Tibial nerve (tissue), 4 donors: Measurements from ENCODE around the gene SPDYE1. TPM values are rescaled to one million over a fixed set of nuclear protein-coding genes. Genes with fewer than 3 reads are reported as not detected.

Source experiments
- DNase-seq, 2 donors: peaks; one replicate each; pipeline ENCODE4 v3.0.0-alpha.2; 2019; ENCODE audit warnings: low spot score in 2 of 2
- H3K27ac ChIP-seq, 4 donors: fragments of 200-600 bp; sonication (generic) in 3 of 4; one replicate each; pipeline ENCODE4 v1.5.1; 2017 to 2019; ENCODE audit warnings: mild to moderate bottlenecking in 1 of 4
- H3K27me3 ChIP-seq, 2 donors: fragments of 200-600 bp; sonication (generic) in 1 of 2; one replicate each; pipeline versions ENCODE4 v1.5.1 to v1.6.0; 2017 to 2019
- H3K36me3 ChIP-seq, 3 donors: fragments of 200-600 bp; sonication (generic); one replicate each; pipeline ENCODE4 v1.5.1; 2018 to 2019
- H3K4me1 ChIP-seq, 4 donors: fragments of 200-600 bp; sonication (generic) in 3 of 4; one replicate each; pipeline ENCODE4 v1.5.1; 2017 to 2019
- H3K4me3 ChIP-seq, 4 donors: fragments of 200-600 bp; sonication (generic) in 3 of 4; one replicate each; pipeline ENCODE4 v1.5.1; 2017 to 2019; ENCODE audit warnings: mild to moderate bottlenecking in 1 of 4, moderate library complexity in 1 of 4
- H3K9me3 ChIP-seq, 4 donors: fragments of 200-600 bp; sonication (generic) in 3 of 4; one replicate each; pipeline ENCODE4 v1.5.1; 2017 to 2019
- EP300 ChIP-seq, 2 donors: sonication (generic); formaldehyde crosslinking; IDR thresholded peaks; one replicate each; pipeline ENCODE4 v1.6.1; 2017; ENCODE audit warnings: antibody characterized with exemption in 2 of 2, mild to moderate bottlenecking in 1 of 2
- POLR2A ChIP-seq, 2 donors: fragments of 450-650 bp; IDR thresholded peaks; one replicate each; pipeline ENCODE4 v1.6.1; 2017; ENCODE audit warnings: antibody characterized with exemption in 2 of 2, mild to moderate bottlenecking in 2 of 2, moderate library complexity in 2 of 2
- WGBS, 2 donors: methylation state at CpG; one replicate each; pipeline ENCODE4 v1.1.5; 2018; 5-methylcytosine and 5-hydroxymethylcytosine counted together
- total RNA-seq, 4 donors: library from RNA; depleted of rRNA; stranded (reverse); fragments of >200 nt; gene quantifications; one replicate each; pipeline ENCODE4 v1.1.0, GENCODE V29; 2016
- TF ChIP-seq, protein P1 (sequence below), 5 experiments: fragments of 200-600 bp in 3 of 5; fragments of 450-650 bp in 2 of 5; sonication (generic) in 3 of 5; IDR thresholded peaks; one replicate each; pipeline ENCODE4 v1.5.1; 2016 to 2019; ENCODE audit warnings: antibody characterized with exemption in 5 of 5, mild to moderate bottlenecking in 3 of 5, moderate library complexity in 2 of 5

The SPDYE1 gene
- total RNA-seq, 4 donors from 2014 or later, result not detected

DNA sequence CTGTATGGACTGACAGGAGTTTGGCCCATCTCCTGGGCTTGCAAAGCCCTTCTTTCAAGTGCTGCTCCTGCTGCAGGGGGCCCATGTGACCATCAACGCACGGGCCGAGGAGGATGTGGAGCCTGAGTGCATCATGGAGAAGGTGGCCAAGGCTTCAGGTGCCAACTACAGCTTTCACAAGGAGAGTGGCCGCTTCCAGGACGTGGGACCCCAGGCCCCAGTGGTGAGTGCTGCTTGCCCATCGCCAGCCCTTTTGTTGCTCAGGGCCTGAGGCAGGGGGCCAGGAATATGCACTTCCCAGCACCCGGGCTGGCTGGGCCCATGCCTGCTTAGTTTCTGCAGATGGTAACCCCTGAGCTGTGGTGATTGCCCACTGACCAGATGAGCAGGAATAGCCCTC lies 59.0 kb downstream of the SPDYE1 start:
- TF ChIP-seq POLR2A (IDR thresholded peaks at IDR 0.05), result no peak
- TF ChIP-seq, protein P1, sequence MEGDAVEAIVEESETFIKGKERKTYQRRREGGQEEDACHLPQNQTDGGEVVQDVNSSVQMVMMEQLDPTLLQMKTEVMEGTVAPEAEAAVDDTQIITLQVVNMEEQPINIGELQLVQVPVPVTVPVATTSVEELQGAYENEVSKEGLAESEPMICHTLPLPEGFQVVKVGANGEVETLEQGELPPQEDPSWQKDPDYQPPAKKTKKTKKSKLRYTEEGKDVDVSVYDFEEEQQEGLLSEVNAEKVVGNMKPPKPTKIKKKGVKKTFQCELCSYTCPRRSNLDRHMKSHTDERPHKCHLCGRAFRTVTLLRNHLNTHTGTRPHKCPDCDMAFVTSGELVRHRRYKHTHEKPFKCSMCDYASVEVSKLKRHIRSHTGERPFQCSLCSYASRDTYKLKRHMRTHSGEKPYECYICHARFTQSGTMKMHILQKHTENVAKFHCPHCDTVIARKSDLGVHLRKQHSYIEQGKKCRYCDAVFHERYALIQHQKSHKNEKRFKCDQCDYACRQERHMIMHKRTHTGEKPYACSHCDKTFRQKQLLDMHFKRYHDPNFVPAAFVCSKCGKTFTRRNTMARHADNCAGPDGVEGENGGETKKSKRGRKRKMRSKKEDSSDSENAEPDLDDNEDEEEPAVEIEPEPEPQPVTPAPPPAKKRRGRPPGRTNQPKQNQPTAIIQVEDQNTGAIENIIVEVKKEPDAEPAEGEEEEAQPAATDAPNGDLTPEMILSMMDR (IDR thresholded peaks at IDR 0.05), result no peak
- no peak for TF ChIP-seq EP300 (IDR thresholded peaks at IDR 0.05)
- H3K4me1 ChIP-seq, result no peaks in the 10 kb centered on the region
- no peaks in the 10 kb centered on the region for H3K27me3 ChIP-seq
- H3K4me3 ChIP-seq, result no peak overlapping the region
- H3K9me3 ChIP-seq, result no peaks in the 10 kb centered on the region
- peaks cover 12 to 100% (median 50%) of the 10 kb centered on the region in 3 donors for H3K36me3 ChIP-seq
- no peak for DNase-seq
- H3K27ac ChIP-seq, result no peak overlapping the region
- WGBS, 2 donors, result 94 to 96% methylated on average over 3 to 6 of the region's 7 CpGs

DNA sequence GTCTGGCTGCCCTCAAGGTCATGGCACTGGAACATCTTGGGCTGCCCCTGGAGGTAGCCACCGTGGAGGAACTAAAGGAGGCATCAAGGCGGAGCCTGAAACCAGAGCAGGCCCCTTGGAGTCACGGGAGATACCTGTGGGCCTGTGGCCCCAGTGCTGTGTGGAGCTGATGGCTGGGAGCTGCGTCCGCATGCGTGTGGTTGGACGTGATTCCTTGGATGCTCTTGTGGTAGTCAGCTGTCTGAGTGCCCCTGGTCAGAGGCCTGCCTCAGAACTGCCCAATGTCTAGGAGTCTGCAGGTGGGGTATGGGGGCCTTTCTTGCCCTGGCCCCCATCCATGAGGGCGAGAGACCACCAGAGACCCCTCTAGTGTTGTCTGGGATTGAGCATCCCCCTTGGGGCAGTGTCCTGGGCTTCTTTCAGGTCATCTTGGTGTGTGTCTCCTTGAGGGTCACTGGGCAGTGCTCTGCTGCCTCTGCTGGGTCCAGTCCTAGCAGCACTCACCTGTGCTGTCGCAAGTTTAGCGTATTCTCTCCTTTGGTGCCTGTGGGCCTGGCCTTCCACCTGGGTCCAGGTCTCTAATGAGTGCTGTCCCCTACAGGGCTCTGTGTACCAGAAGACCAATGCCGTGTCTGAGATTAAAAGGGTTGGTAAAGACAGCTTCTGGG lies 59.6 kb downstream of the SPDYE1 start:
- peaks cover 8 to 100% (median 46%) of the 10 kb centered on the region in 3 donors for H3K36me3 ChIP-seq
- H3K27ac ChIP-seq, result no peak overlapping the region
- no peaks in the 10 kb centered on the region for H3K9me3 ChIP-seq
- TF ChIP-seq, protein P1 (IDR thresholded peaks at IDR 0.05), result no peak
- TF ChIP-seq POLR2A (IDR thresholded peaks at IDR 0.05) (no peak), EP300 (IDR thresholded peaks at IDR 0.05) (no peak)
- H3K4me1 ChIP-seq, result no peaks in the 10 kb centered on the region
- H3K27me3 ChIP-seq, result no peaks in the 10 kb centered on the region
- WGBS, 2 donors, result 88% methylated on average over 5 to 8 of the region's 11 CpGs
- no peak overlapping the region for H3K4me3 ChIP-seq
- DNase-seq, result no peak

DNA sequence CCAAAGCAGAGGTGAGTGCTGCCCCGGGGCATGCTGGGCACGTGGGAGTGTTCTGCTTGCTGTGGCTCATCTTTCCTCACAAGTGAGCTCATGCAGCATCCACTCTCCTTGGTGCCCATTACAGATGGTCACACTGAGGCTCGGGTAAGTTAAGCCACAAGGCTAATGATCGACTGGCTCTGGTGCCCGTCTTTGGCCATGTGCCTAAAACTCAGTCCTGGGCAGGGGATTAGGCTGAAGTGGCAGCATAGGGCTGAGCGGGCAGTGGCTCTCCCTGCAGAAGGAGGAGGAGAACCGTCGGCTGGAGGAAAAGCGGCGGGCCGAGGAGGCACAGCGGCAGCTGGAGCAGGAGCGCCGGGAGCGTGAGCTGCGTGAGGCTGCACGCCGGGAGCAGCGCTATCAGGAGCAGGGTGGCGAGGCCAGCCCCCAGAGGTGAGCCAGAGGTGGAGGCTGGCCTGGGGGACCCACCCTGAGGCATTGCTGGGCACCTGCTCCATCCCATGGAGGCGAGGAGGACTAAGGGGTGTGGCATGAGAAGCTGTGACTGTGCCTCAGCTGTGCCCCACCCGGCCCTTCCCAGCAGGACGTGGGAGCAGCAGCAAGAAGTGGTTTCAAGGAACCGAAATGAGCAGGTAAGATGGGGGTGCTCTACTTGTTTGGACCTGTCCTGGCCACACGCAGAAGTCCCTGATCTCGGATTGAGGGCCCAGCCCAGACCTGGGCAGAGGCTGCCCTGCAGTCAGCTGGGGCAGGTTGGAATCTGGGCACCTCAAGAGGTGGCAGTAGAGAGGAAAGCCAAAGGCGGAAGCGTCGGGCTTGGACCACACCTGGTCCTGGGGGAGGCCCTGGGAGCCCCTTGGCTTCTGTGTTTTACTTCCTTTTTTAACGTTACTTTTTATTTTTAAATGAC lies 60.4 kb downstream of the SPDYE1 start:
- Histone ChIP-seq H3K27me3 (no peaks in the 10 kb centered on the region), H3K36me3 (peaks cover 8 to 96% (median 46%) of the 10 kb centered on the region in 3 donors), H3K4me3 (no peak overlapping the region), H3K9me3 (no peaks in the 10 kb centered on the region), H3K27ac (peak overlapping the region in 1 of 4 donors; percentile 40), H3K4me1 (peaks cover 0 to 6% (median 3%) of the 10 kb centered on the region in 4 donors)
- whole genome bisulfite sequencing, 2 donors, result 90% methylated on average over 30 of the region's 30 CpGs
- no peak for DNase-seq
- TF ChIP-seq, protein P1 (IDR thresholded peaks at IDR 0.05), result no peak
- no peak for TF ChIP-seq EP300 (IDR thresholded peaks at IDR 0.05)
- TF ChIP-seq POLR2A (IDR thresholded peaks at IDR 0.05), result no peak

DNA sequence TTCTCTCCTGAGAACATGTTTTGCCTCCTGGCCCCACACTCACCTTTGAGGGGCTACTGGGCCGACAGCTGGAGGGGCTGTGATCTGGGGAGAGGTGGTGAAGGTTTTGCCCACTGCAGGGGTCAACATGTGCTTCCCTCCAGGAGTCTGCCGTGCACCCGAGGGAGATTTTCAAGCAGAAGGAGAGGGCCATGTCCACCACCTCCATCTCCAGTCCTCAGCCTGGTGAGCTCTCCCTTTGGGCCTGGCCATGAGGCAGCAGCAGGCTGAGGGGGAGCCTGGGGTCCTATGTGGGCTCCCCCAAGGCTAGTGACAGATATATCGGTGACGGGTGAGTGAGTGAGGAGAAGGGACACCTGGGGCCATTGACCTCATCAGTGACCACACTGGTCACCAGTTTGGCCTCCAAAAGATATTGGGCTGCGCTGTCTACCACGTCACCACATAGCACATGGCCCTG lies 61.1 kb downstream of the SPDYE1 start:
- Histone ChIP-seq H3K9me3 (no peaks in the 10 kb centered on the region), H3K27ac (peak overlapping the region in 1 of 4 donors; percentile 40), H3K4me3 (no peak overlapping the region), H3K4me1 (peaks cover 0 to 10% (median 3%) of the 10 kb centered on the region in 4 donors), H3K27me3 (no peaks in the 10 kb centered on the region), H3K36me3 (peaks cover 8 to 90% (median 46%) of the 10 kb centered on the region in 3 donors)
- no peak for TF ChIP-seq POLR2A (IDR thresholded peaks at IDR 0.05)
- DNase-seq, result no peak
- WGBS, 2 donors, result 89 to 92% methylated on average over 5 to 7 of the region's 7 CpGs

DNA sequence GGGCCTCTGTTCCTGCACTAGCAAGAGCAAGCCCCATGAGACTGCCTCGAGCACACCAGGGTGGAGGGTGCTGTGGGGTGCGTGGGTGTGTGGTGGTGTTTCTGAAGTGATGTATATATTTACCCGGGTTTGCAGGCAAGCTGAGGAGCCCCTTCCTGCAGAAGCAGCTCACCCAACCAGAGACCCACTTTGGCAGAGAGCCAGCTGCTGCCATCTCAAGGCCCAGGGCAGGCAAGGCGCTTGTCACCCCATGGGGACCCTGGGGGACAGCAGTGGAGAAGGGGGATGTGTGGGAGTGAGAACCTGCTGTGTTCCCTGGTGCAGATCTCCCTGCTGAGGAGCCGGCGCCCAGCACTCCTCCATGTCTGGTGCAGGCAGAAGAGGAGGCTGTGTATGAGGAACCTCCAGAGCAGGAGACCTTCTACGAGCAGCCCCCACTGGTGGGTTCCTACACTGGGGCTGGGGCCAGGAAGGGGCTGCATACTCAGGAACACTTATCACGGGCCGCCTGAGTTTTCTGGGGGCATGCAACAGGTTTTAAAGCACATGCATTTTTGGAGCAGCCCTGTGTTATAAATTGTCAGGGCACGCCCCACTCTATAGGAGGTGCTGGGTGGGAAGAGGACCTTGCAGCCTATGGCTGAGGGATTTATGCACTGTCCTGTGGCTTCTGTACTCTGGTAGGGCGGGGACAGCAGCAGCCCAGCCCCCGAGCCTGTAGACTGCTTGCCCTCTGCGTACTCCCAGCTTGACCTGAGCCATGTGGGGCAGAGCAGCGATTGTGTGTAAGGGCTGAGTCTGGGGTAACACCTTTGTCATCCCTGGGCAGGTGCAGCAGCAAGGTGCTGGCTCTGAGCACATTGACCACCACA lies 61.8 kb downstream of the SPDYE1 start:
- Histone ChIP-seq H3K4me1 (peaks cover 0 to 17% (median 4%) of the 10 kb centered on the region in 4 donors), H3K36me3 (peaks cover 8 to 83% (median 46%) of the 10 kb centered on the region in 3 donors), H3K9me3 (no peaks in the 10 kb centered on the region), H3K27ac (peak overlapping the region in 1 of 4 donors; percentile 40), H3K4me3 (no peak overlapping the region), H3K27me3 (no peaks in the 10 kb centered on the region)
- DNase-seq, result no peak
- 87 to 93% methylated on average over 10 to 11 of the region's 14 CpGs for WGBS, 2 donors
- TF ChIP-seq POLR2A (IDR thresholded peaks at IDR 0.05), result no peak
- TF ChIP-seq EP300 (IDR thresholded peaks at IDR 0.05), result no peak
- TF ChIP-seq, protein P1 (IDR thresholded peaks at IDR 0.05), result no peak
